Transverse colon (tissue), 3 donors: ENCODE results near the gene ANKS4B.
"Not testable (repeated sequence)": the region's sequence is repeated elsewhere in the genome, so short reads cannot be mapped to it uniquely, and the experiment has no call there.

Experiments
- POLR2A ChIP-seq: fragments of 450-650 bp; IDR thresholded peaks from one replicate; pipeline ENCODE4 v1.6.1; 2016; ENCODE audit warnings: antibody characterized with exemption, mild to moderate bottlenecking, moderate library complexity
- TF ChIP-seq, protein P1 (sequence below), 5 experiments: fragments of 200-600 bp in 3 of 5; fragments of 450-650 bp in 2 of 5; sonication (generic) in 3 of 5; IDR thresholded peaks; 1 replicate in 2 of 5; 2 replicates in 3 of 5; pipeline ENCODE4 v1.5.1; 2016 to 2017; ENCODE audit warnings: antibody characterized with exemption in 5 of 5, inconsistent platforms in 3 of 5, mild to moderate bottlenecking in 2 of 5, moderate library complexity in 1 of 5

DNA sequence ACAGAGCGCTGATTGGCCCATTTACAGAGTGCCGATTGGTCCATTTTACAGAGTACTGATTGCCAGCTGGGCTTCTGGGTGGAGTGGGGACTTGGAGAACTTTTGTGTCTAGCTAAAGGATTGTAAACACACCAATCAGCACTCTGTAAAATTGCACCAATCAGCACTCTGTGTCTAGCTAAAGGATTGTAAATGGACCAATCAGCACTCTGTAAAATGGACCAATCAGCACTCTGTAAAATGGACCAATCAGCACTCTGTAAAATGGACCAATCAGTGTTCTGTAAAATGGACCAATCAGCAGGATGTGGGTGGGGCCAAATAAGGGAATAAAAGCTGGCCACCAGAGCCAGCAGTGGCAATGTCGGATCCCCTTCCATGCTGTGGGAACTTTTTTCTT, 56.3 kb downstream of the ANKS4B start:
- TF ChIP-seq POLR2A, result not testable (repeated sequence)
- TF ChIP-seq, protein P1, sequence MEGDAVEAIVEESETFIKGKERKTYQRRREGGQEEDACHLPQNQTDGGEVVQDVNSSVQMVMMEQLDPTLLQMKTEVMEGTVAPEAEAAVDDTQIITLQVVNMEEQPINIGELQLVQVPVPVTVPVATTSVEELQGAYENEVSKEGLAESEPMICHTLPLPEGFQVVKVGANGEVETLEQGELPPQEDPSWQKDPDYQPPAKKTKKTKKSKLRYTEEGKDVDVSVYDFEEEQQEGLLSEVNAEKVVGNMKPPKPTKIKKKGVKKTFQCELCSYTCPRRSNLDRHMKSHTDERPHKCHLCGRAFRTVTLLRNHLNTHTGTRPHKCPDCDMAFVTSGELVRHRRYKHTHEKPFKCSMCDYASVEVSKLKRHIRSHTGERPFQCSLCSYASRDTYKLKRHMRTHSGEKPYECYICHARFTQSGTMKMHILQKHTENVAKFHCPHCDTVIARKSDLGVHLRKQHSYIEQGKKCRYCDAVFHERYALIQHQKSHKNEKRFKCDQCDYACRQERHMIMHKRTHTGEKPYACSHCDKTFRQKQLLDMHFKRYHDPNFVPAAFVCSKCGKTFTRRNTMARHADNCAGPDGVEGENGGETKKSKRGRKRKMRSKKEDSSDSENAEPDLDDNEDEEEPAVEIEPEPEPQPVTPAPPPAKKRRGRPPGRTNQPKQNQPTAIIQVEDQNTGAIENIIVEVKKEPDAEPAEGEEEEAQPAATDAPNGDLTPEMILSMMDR (IDR thresholded peaks at IDR 0.05), result not testable (repeated sequence)
